Measurements from ENCODE around the gene THRB.

Gene THRB

DNA sequence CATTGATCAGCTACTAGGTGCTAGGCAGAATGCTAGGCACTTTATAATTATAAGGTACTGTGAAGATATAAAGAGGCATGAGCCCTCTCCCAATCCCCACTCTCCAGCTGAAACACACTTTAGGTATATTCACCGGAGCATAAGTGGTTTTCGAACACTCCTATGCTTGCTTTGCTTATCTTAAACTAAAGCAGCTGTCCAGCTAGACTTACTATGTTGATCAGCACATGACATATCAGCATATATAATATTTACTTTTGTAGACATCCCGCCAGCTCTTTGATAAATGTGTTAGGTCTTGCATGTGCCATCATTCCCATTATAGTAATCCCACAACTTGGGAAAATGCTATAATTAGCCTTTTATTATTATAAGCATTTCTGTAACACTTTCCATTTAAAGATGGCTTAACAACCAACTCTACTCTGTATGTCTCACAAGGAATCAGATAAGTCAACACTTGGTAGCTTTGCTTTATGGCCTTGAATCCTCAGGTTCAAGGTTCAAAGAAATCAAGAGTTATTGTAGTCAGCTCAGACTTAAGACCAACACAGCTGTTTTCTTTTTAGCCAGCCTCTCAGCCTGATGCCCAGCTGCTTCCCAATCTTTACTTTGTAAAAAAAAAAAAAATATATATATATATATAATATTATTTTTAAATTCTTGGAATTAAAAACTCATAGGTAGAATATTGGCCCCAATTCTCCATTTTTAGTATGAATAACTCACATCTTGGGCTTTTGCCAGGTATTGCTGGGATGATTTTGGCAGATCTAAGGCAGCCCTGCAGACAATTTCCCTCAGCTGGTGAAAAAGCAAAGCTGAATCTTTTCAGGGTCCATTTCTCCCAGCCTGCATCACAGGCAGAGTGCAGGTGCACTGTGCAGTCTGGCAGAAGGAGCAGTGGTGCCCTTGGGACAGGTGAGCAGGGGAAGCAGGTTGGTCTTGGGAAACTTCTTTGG lies 104.2 kb downstream of the THRB start:
- DNase-seq (ENCODE audit: low read depth) = no peak
- H3K4me3 ChIP-seq (ENCODE audit: low read depth, low read length) = no peak overlapping the region
- no peak for TF ChIP-seq POLR2A (IDR thresholded peaks at IDR 0.05; ENCODE audit: extremely low read depth, insufficient read length)
- TF ChIP-seq, protein P1, sequence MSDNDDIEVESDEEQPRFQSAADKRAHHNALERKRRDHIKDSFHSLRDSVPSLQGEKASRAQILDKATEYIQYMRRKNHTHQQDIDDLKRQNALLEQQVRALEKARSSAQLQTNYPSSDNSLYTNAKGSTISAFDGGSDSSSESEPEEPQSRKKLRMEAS (IDR thresholded peaks at IDR 0.05; ENCODE audit: low read depth, low read length) = no peak
- TF ChIP-seq, protein P2, sequence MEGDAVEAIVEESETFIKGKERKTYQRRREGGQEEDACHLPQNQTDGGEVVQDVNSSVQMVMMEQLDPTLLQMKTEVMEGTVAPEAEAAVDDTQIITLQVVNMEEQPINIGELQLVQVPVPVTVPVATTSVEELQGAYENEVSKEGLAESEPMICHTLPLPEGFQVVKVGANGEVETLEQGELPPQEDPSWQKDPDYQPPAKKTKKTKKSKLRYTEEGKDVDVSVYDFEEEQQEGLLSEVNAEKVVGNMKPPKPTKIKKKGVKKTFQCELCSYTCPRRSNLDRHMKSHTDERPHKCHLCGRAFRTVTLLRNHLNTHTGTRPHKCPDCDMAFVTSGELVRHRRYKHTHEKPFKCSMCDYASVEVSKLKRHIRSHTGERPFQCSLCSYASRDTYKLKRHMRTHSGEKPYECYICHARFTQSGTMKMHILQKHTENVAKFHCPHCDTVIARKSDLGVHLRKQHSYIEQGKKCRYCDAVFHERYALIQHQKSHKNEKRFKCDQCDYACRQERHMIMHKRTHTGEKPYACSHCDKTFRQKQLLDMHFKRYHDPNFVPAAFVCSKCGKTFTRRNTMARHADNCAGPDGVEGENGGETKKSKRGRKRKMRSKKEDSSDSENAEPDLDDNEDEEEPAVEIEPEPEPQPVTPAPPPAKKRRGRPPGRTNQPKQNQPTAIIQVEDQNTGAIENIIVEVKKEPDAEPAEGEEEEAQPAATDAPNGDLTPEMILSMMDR (IDR thresholded peaks at IDR 0.05; ENCODE audit: low read depth, low read length) = no peak
- no peak for TF ChIP-seq MYC (IDR thresholded peaks at IDR 0.05; ENCODE audit: low read depth, low read length)

DNA sequence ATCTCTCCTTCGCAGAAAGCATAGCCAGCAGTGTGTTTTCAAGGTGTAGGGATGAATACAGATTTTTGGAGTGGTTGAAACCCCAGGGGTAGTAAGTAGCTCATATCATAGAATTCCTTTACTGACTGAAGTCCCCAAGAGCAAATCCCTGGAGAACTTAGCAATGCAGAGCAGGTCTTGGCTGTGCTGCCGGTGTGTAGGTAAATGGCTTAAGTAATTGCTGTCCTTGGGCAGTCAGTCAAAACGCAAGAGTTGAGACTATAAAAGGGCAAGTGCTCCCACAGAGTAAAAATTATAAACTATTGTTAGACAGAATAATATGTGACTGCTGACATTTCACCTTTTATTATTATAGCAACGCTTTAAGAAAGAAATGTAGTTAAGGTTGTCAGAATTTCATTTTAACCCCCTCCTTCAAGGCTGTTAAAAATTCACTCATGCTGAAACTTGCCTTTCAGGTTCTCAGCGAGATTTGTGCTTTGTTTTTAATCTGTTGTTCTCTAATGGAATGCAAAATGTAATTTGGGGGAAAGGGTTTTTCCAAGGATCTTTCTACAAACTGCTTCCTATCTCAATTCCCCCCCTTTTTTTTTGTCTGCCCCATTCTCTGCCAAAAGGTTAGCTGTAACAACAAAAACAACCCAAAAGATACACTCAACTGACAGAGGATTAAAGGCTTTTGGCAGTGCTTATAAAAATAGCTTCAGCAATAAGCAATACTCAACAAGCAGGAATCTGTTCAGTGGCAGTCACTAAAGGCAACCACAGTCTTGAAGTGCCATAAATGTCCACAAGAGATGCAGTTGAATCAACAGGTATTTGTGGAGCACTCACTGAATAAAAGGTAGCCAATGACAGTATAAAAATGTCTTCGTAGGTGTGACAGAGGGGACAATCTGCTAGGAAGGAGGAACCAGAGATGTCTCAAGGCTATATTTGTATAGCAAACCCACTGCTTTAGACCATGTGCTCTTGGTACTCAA lies 105.3 kb downstream of the THRB start:
- DNase-seq (ENCODE audit: low read depth) = no peak
- no peak overlapping the region for H3K4me3 ChIP-seq (ENCODE audit: low read depth, low read length)
- no peak for TF ChIP-seq MYC (IDR thresholded peaks at IDR 0.05; ENCODE audit: low read depth, low read length)
- TF ChIP-seq, protein P1 (IDR thresholded peaks at IDR 0.05; ENCODE audit: low read depth, low read length) = no peak

DNA sequence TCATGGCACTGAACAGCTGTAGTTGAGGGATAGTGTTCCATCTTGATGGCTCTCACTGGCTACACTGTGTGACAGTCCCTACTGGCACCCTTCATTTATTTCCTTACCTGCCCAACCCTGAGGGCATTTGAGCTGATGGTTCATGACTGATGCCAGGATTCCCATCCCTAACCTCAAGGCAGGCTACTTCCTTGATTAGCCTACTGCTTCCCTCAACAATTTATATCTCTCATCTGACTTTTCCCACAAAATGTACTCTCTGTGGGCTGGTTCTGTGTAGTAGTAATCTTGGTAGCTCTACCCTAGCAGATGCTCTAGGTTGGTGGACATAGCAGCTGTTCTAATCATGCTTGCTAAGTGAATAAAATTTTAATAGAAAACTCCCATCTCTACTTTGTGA lies 106.0 kb downstream of the THRB start:
- TF ChIP-seq POLR2A (IDR thresholded peaks at IDR 0.05; ENCODE audit: extremely low read depth, insufficient read length) (no peak), MYC (IDR thresholded peaks at IDR 0.05; ENCODE audit: low read depth, low read length) (no peak)
- TF ChIP-seq, protein P1 (IDR thresholded peaks at IDR 0.05; ENCODE audit: low read depth, low read length) = no peak
- TF ChIP-seq, protein P2 (IDR thresholded peaks at IDR 0.05; ENCODE audit: low read depth, low read length) = no peak
- no peak for DNase-seq (ENCODE audit: low read depth)
- H3K4me3 ChIP-seq (ENCODE audit: low read depth, low read length) = no peak overlapping the region

DNA sequence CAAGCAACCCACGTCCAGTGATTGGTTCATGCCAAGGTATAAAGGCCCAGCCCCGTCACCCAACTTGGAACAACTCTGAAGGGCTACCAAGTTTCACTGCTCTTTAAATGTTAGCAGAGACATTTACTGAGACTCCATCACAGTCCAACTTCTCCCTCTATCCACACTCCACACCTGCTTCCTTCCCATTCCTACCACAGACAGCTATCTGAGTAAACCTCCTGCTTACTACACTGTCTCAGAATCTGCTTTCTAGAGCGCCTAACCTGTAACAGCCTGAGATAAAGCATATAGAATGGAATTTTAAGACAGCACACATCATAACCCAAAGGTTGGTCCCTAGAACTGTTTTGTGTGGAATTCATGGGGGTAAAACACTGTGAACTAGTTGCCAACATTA lies 106.5 kb downstream of the THRB start:
- TF ChIP-seq, protein P2 (IDR thresholded peaks at IDR 0.05; ENCODE audit: low read depth, low read length) = no peak
- TF ChIP-seq, protein P1 (IDR thresholded peaks at IDR 0.05; ENCODE audit: low read depth, low read length) = no peak
- H3K4me3 ChIP-seq (ENCODE audit: low read depth, low read length) = no peak overlapping the region

DNA sequence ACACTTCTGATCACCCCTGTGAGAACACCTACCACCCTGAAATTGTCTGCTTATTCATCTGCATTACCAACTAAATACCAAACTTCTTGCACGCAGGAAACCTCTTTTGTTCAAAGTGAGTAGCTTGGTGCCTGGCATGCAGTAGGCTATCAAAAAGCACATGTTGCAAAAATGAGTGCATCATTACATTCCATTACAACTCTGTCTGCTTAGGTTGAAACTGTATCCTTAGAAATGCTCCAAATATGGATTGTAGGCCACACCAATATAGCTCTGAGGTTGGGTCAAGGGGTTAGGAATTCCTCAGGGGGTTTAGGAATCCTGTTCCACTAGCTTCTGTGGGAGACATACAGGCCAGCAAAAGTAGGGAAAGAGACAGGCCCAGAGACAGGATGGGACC lies 107.2 kb downstream of the THRB start:
- no peak overlapping the region for H3K4me3 ChIP-seq (ENCODE audit: low read depth, low read length)
- no peak for DNase-seq (ENCODE audit: low read depth)
- TF ChIP-seq, protein P1 (IDR thresholded peaks at IDR 0.05; ENCODE audit: low read depth, low read length) = no peak
- TF ChIP-seq POLR2A (IDR thresholded peaks at IDR 0.05; ENCODE audit: extremely low read depth, insufficient read length) (no peak), MYC (IDR thresholded peaks at IDR 0.05; ENCODE audit: low read depth, low read length) (no peak)
- TF ChIP-seq, protein P2 (IDR thresholded peaks at IDR 0.05; ENCODE audit: low read depth, low read length) = no peak

More for the DNA sequence above, 106.5 kb downstream of the THRB start:
- DNase-seq (ENCODE audit: low read depth) = no peak
